ENCODE measurements around the gene HOXA11. TPM values are rescaled to one million over a fixed set of nuclear protein-coding genes. Genes with fewer than 3 reads are reported as not detected.

HOXA11 gene
- total RNA-seq, 2 experiments from 2014 or later: not detected

GRCh38 chr7:27150568-27151340 lies 34.3 kb downstream of the HOXA11 start:
- ChIA-PET CTCF (ENCODE audit: unreplicated experiment) (interaction anchor here (1.4 kb wide), 1 partner anchor 20 kb away, joined by 5 read pairs; the partner anchor contains the start of gene HOXA4), POLR2A (interaction anchor here (0.7 to 2.2 kb wide), 8 partner anchors 9 to 463 kb away, joined by 3 to 5 read pairs (median 4); partner anchors contain the start of genes HOXA1 and HOXA4)
- peak overlapping the region; percentile 95 for H2AFZ ChIP-seq (ENCODE audit: low read length)
- peaks cover 8% of the 10 kb centered on the region; the same call in 1 of the 2 replicates for H3K79me2 ChIP-seq (ENCODE audit: insufficient read depth, low read depth, low read length)
- no TSS peak for BruUV-seq (replicated peaks)
- peaks cover 48% of the 10 kb centered on the region for H3K4me1 ChIP-seq (ENCODE audit: insufficient read depth, low read length, poor library complexity, severe bottlenecking)
- no peak overlapping the region for H3K27ac ChIP-seq (ENCODE audit: low read depth, low read length, poor library complexity, severe bottlenecking)
- no peaks in the 10 kb centered on the region for H3K9me2 ChIP-seq (ENCODE audit: insufficient read depth, low read length)
- no peaks in the 10 kb centered on the region for H4K20me1 ChIP-seq (ENCODE audit: insufficient read depth, low read length)
- peak overlapping the region; percentile 75 for H3K4me3 ChIP-seq (ENCODE audit: low read depth, low read length, poor library complexity, severe bottlenecking)
- intact Hi-C loops (cut with micrococcal nuclease; ENCODE audit: unreplicated experiment): loop anchor here (2.0 to 10.0 kb wide), 3 partner anchors 54 to 1256 kb away; no protein-coding TSS in a partner anchor
- peak overlapping the region; percentile 94 for H3K4me2 ChIP-seq (ENCODE audit: low read length)
- DNase-seq (ENCODE audit: low spot score): peak; percentile 86
- H3K36me3 ChIP-seq (ENCODE audit: insufficient read depth, low read length): no peaks in the 10 kb centered on the region
- H3K9me3 ChIP-seq (ENCODE audit: low read length): no peaks in the 10 kb centered on the region
- TF ChIP-seq, protein P1, sequence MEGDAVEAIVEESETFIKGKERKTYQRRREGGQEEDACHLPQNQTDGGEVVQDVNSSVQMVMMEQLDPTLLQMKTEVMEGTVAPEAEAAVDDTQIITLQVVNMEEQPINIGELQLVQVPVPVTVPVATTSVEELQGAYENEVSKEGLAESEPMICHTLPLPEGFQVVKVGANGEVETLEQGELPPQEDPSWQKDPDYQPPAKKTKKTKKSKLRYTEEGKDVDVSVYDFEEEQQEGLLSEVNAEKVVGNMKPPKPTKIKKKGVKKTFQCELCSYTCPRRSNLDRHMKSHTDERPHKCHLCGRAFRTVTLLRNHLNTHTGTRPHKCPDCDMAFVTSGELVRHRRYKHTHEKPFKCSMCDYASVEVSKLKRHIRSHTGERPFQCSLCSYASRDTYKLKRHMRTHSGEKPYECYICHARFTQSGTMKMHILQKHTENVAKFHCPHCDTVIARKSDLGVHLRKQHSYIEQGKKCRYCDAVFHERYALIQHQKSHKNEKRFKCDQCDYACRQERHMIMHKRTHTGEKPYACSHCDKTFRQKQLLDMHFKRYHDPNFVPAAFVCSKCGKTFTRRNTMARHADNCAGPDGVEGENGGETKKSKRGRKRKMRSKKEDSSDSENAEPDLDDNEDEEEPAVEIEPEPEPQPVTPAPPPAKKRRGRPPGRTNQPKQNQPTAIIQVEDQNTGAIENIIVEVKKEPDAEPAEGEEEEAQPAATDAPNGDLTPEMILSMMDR (conservative IDR thresholded peaks at IDR 0.05; ENCODE audit: low read length): peak; percentile 84
- TF ChIP-seq EZH2phosphoT487 (IDR thresholded peaks at IDR 0.05; ENCODE audit: borderline replicate concordance, low read depth, low read length): no peak

GRCh38 chr7:27149842-27150567 lies 35.0 kb downstream of the HOXA11 start:
- ChIA-PET POLR2A (interaction anchor here (0.7 to 2.2 kb wide), 8 partner anchors 13 to 462 kb away, joined by 3 to 5 read pairs (median 4); partner anchors contain the start of genes HOXA1 and HOXA4), CTCF (ENCODE audit: unreplicated experiment) (interaction anchor here (1.4 kb wide), 1 partner anchor 19 kb away, joined by 5 read pairs; the partner anchor contains the start of gene HOXA4)
- Histone ChIP-seq H3K36me3 (ENCODE audit: insufficient read depth, low read length) (no peaks in the 10 kb centered on the region), H3K79me2 (ENCODE audit: insufficient read depth, low read depth, low read length) (peaks cover 8% of the 10 kb centered on the region; the same call in 1 of the 2 replicates), H4K20me1 (ENCODE audit: insufficient read depth, low read length) (no peaks in the 10 kb centered on the region), H3K27ac (ENCODE audit: low read depth, low read length, poor library complexity, severe bottlenecking) (no peak overlapping the region), H3K9me3 (ENCODE audit: low read length) (no peaks in the 10 kb centered on the region), H2AFZ (ENCODE audit: low read length) (peak overlapping the region; percentile 95), H3K4me1 (ENCODE audit: insufficient read depth, low read length, poor library complexity, severe bottlenecking) (peaks cover 40% of the 10 kb centered on the region), H3K4me2 (ENCODE audit: low read length) (peak overlapping the region; percentile 94), H3K4me3 (ENCODE audit: low read depth, low read length, poor library complexity, severe bottlenecking) (peak overlapping the region; percentile 75), H3K9me2 (ENCODE audit: insufficient read depth, low read length) (no peaks in the 10 kb centered on the region)
- BruUV-seq (replicated peaks): no TSS peak
- TF ChIP-seq, protein P1 (conservative IDR thresholded peaks at IDR 0.05; ENCODE audit: low read length): no peak
- no peak for TF ChIP-seq EZH2phosphoT487 (IDR thresholded peaks at IDR 0.05; ENCODE audit: borderline replicate concordance, low read depth, low read length)
- peak; percentile 24 for DNase-seq (ENCODE audit: low spot score)
- intact Hi-C loops (cut with micrococcal nuclease; ENCODE audit: unreplicated experiment): loop anchor here (2.0 to 10.0 kb wide), 3 partner anchors 53 to 1255 kb away; no protein-coding TSS in a partner anchor

Data from OCI-LY7 (cell line).